SH-SY5Y (cell line): ENCODE data around the gene ROR2.

Experiments used
- GATA2 ChIP-seq: IDR thresholded peaks from 2 replicates; pipeline ENCODE4 v1.6.1; 2011; ENCODE audit warnings: mild to moderate bottlenecking, low read depth, low read length
- GATA3 ChIP-seq: IDR thresholded peaks from 2 replicates; pipeline ENCODE4 v1.6.1; 2011; ENCODE audit warnings: low read depth, mild to moderate bottlenecking, low read length, moderate library complexity

- TF ChIP-seq GATA2: no peak
- no peak for TF ChIP-seq GATA3
These were observed 226.0 kb downstream of the ROR2 start for GRCh38 chr9:91724068-91724440.
